ENCODE data around the gene SAMD14.

The SAMD14 gene

DNA sequence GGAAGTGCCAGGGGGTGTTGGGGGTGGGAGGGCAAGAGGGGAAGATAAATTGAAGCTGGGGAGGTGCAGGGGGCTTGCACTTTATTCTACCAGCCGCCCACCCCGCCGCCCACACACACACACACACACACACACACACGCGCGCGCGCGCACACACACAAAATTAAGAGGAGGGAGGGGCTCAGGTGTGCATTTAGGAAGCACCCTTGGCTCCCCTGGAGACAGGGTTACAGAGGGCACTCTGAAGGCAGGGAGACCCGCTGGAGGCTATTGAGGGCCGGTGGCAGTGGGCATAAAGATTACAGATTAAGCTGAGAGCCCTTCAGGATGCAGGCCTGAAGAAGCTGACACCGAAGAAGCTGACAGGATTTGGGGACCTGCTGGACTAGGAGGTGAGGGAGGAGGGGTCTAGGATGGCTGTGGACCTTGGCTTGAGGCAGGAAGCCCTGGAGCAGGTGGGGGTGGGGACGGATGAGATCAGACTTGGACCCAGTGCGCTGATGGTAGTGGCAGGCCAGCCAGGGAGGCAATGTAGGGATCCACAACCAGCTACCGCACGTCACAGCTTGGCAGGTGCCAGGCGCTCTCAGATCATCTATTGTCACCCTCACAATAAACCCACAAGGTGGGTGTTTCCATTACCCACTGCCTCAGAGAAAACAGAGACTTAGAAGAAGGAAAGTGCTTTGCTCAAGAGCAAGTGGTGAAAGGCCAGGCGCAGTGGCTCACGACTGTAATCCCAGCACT lies 772 bp upstream of the SAMD14 start:
- no peak for DNase-seq

DNA sequence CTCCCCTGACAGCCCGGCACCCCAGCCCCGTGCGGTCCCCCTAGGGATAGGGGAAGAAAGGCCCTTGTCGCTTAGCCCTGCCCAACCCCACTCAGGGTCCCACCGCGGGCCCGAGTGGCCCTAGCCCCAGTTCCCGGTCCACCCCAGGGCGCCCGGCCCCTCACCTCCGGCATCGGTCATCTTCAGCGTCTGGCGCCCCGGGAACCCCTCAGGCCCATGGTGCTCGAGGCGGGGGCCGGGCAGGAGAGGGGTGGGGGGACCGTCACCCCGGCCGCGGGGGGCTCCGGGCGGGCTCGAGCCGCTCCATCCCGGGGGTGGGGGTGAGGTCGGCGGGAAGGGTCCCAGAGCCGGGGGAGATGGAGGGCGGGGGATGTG lies 620 bp downstream of the SAMD14 start:
- DNase-seq, result no peak

DNA sequence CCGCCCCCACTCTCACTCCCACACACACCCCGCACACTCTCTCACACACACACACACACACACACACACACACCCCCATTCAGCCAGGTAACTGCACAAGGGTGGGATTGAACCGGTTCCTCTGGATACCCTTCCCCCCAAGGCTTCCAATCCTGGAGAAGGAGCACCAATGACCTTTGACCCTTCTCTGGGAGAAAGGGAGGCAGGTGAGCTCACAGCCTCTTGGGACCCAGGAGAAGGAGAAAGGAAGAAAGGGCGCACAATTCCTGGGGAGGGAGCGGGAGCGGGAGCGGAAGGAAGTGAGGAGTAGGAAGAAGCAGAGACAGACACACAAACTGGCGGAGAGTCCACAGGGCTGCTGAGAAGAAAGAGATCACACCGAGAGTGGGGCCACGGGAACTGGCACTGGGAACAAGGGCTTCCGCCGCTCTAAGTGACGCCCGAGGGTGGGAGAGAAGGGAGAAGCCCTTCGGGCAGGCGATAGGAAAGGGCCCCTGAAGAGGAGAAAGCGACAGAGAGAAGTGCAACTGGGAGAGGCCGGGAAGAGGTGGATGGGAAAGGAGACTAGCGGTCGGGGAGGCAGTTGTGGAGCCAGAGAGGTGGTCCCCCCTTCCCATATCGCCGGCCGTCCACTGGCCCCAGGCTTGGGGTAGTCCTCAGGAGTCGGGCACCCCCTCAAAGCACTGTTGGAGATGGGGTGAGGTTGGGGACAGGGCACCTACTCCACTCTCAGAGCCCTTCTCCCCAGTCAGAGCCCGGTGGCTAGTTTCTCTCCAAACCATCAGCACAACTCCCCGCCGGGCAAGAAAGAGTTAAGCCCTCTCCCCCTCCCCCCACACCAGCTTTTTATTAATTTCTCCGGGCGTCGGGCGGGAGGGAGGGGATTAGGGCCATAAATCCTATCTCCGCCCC lies 1.3 kb downstream of the SAMD14 start:
- no peak for DNase-seq

DNA sequence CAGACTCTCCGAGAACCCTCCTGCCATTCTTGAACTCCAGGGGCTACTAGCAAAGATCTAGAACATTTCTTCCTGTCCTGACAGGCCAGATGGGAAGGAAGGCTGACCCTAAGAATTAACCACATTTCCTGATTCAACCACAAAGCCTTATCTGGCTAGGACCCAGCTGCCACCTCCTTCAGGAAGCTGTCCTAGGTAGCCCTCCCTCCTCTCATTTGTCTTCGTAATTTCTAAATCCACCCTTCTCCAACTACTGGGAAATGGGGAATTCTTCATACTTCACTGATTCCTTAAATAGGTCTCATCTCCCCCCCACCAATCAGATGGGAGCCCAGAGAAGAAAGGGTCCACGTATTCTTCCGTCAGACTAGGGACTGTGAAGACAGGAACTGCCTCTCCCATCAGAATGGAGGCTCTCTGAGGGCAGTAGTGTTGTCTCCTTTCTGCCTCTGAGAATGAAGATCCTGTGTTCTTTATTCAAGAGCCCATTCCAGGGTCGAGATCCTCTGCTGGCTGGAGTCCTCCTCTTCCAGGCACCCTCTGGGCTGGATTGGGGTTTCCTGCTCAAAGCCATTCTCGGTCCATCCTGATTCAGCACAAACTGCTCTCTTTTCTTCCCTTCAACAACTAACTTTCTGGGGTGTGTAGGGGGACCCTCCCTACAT lies 2.1 kb downstream of the SAMD14 start:
- DNase-seq, result no peak

DNA sequence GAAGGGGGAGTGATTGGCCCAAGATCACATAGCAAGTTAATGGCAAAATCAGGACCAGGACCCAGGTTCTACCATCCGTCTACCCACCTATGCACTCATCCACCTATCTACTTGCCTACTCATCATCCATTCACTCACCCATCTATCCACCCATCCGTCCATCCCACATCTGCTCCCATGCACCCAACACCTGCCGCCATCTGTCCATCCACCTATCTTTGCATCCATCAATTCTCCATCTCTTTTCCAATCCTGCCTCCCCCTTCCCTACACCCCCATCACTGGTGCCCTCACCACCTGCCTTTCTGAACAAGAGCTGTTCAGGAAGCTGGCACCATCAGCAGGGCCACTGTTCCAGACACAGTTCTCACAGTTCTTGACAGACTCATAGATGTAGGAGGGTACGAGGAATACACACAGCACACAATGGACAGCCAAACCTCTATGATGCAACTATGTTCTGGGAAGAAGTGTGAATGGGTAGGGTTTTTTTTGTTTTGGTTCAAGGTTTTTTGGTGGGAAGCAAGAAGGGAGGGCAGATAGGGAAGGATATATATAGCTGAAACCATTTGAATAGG lies 4.5 kb downstream of the SAMD14 start:
- DNase-seq, result no peak

DNA sequence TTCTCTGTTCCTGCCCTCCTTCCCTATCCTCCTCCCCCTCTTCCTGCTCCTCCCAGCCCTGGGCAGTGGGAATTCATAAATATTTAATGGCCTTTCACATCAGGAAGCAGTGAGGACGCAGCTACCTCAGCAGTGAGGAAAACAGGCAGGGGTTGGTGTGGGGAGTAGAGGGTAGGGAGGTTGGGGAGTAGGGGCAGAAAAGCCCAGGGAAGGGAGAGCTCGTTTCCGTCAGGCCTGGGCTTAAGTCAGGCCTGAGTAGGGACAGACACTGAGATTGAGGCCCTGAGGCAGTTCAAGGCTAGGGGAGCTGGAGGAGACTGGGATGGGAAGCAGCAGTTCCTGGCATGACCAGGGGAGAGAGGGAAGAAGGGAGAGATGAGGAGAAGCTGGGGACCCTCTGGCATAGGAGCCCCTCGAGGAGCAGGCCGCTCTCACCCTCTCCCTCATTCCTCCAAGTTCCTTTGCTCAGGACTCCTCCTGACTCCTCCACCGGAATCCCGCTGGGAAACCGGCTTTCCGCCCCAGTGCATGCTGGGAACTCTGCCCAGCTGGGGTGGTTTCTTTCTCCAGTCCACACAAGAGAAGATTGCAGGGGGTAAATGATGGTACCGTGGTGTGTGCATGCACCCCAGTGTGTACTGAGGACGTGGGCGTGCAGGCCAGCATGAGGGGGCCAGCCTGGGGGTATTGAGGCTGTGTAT lies 6.2 kb downstream of the SAMD14 start:
- DNase-seq, result no peak

DNA sequence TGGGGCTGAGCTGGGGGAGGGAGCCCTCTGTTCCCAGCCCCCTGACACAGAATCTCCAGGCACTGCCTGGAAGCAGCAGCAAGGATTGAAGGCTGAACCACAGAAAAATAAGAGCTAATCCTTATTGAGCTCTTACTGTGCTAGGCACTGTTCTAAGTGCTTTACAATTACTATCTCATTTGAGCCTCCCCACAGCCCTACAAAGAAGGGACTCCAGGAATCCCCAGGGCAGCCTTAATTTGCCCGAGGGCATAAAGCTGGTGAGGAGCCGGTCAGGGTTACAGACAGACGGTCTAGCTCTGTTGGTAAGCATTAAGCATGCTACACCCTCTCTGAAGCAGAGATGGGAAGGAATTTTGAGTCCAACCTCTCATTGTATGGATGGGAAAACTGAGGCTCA lies 7.0 kb downstream of the SAMD14 start:
- DNase-seq, result no peak

DNA sequence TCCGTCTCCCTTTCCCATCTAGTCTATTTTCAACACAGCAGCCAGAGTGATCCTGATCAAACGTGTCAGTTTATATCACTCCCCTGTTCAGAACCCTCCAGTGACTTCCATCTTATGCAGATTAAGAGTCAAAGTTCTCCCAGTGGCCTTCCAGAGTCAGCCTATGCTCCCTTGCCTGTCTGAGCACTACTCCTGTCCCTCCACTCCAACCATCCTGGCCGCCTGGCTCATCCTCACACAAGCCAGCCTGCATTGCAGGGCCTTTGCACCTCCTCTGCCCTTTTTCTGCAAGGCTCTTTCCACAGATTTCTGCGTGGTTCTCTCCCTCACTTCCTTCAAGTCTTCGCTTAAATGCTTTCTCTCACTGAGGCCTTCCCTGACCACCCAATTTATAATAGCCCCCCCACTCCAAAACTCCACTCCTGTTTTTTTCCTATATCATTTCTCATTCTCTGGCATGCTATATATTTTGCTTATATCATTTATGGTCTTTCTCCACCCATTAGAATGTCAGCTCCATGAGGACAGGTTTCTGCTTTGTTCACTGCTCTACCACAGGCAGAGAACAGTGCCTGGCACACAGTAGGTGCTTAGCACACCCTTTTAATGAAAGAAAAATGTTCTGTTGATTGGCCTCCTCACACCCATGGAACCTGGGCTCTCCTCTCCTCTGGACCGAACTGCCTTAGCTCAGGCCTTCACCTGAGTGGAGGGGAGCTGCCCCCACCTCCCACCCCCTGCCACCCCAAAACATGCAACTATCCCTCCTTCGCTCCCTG lies 9.3 kb downstream of the SAMD14 start:
- DNase-seq, result no peak

DNA sequence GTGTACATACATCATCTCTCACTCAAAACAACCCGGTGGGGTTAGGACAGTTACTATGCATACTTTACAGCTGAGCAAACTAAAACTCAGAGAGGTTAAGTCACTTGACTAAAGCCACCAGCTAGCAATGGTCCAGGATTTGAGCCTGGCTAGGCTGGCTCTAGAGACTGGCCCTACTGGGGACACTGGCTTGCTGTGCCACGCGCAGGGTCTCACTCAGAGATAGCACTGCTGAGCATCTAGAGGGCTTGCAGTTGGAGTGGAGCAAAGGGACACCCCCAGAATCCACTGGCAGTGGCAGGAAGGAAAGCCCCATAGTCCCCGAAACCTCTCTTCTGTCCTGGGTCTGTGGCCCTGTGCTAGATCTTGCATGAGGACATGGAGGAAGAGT lies 11.1 kb downstream of the SAMD14 start:
- no peak for DNase-seq

DNA sequence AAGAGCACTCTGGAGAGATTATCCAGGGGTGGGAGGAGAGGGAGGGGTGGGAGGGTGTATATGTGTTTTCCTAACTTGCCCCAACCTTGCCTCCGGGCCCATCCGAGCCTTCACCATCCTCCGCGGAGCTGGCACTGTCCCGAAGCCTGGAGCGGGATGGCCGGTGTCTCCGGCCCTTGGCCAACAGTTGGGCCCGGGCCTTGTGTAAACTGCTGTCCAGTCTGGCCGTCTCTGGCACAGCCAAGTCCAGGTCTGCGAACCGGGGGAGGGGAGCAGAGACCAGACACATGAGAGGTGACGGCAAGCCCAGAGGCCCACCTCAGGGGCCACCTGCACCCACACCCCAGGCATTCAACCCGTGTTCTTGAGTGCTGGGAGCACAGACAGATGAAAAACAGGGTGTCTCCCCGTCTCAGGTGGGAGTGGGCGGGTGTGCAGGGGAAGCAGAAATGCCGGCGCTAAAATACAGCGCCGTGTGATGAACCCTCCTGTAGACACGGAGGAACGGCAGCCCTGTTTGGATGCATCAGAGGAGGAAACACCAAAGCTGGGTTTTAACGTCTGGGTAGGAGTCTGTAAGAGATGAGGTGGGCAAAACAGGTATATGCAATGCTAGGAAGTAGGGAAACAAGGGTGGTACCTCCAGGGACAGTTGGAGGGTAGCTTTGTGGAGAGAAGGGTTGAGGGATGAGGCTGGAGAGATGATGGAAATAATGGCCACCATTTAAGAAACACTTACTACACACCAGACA lies 11.7 kb downstream of the SAMD14 start:
- no peak for DNase-seq

DNA sequence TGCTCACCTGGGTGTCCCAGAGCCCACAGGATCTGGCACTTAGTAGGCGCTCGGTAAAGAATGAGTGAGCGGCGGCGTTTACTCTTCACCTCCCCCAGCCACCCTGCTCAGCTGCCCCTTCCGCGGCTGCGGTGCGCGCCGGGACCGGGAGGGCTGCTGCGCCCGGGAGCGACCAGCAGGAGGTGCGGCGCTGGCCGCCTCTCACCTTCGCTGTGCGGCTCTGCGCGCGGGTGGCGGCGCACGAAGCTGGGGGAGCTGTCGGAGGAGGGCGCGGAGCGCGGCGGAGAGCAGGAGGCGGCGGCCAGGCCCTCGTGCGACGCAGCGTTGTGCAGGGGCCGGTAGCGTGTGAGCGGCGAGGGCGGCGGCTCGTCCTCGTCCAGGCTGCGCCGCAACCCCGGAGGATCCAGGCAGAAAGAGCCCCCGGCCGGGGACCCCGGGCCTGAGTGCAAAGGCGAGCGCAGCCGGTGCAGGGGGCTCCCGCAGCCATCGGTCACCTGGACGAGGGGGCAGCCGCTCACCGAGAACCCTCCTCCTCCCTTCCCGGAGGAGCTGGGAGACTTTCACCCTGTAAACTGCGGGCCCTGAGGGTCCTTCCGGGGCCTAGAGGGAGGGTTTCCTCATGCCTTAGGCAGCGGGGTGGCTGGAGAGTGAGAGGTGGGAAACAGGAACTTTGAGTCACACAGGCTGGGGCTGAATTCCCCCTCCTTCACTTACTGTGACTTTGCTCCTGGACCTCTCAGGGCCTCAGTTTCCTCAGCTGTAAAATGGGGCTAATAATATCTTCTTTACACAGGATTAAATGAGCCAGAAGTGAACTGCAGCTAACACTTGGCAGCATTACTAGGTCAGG lies 12.5 kb downstream of the SAMD14 start:
- peak; percentile 45 for DNase-seq

DNA sequence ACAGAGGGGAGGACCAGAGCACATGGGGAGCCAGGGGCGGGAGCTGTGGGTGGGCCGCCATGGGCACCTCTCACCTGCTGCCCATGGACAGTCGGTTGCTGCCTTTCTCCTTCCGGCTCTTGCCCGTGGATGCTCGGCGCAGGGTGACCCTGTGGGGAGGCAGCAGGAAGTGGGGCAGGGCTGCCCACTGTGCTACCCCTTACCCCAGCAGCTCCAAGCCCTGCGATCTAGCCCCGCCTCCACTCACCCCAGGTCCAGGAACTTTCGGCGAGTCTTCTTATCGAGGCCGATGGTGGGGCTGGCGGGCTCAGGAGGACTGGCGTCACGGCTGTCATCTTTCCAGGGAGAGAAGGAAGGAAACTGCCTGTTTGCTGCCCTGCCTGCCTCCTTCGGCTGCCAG lies 14.2 kb downstream of the SAMD14 start:
- DNase-seq, result no peak

DNA sequence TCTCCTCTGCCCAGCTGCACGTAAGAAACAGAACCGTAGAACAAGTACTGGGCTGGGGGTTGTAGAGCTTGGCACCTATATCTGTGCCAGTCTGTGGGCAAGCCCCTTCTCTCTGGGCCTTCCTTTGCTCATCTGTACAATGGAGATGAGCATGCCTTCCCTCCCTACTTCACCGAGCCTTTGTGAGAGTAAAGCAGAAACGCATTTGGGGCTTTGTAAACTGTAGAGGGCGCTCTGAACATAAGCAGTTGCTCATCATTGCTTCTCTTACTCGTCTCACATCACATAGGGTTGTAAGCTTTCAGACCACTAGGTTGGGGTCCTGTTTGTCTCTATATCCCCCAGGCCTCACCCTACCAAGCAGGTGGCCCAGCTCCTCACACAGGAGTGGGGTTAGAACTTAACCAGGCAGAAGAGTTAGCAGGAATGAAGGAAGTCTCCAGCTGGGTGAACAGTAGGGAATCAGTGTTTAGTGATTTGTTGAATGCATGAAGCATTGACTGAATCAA lies 15.1 kb downstream of the SAMD14 start:
- no peak for DNase-seq

DNA sequence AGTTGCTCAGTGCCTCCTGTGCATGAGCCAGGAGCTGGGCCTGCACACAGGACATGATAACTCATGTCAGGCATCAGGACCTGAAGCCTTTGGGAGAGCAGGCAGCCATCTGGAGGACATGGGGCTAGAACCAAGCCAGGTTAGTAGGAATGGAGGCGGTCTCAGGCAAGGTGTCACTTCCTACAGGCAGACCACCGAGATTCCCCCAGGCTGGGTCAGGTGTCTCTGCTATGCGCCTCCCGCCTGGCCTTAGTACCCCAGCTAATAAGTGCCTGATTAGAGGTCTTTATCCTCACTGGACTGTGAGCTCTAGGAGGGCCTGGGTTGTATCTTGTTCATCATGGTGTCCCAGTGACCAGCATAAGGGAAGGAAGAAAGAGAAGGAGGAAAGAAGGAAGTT lies 15.6 kb downstream of the SAMD14 start:
- no peak for DNase-seq

DNA sequence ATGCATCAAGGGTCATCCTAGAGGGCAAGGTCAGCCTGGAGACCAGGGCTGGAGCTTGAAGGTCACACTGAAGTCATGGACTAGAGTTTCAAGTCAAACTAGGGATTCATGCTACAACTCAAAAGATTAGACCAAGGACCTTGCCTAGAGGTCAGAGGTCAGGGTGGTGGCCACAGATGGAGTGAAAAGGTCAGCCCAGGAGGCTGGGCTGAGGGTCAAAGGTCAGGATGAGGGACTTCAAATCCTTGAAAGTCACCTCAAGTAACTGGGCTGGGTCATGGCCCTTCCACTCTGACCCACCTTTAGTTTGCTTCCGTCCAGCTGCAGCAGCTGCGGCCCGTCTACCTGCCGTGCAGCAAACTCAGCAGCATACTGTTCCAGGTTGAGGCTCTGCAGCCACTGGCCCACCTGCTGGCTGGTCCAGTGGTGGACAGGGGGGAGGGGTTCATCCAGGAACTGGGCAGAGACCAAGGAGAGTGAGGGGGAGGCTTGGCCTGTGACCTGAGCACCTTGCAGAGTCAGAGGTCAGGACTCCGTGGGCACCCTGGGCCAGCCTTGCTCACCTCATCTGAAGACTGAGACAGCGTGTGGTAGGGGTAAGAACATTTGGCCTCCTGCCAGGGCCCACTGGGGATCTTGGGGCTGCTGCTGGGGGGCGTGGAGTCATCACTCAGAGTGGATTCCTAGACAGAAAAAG lies 16.2 kb downstream of the SAMD14 start:
- DNase-seq, result no peak

DNA sequence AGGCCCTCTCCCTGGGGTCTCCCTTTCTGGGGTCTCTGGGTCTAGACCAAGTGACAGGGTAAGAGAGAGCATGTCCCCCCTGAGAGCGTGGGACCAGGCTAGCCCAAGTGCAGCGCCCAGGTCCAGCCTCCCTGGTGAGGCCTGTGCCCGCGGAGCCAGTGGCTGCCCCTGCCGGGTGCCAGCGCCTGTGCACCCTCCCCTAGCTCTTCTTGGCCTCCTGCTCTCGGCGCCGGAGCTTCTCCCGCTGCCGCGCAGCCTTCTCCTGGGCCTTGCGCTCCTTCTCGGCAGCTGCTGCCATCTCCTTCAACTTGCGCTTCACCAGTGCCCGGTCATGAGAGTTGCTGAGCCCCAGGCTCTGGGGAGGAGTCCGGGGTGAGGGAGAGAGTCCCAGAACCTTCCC lies 17.3 kb downstream of the SAMD14 start:
- no peak for DNase-seq

DNA sequence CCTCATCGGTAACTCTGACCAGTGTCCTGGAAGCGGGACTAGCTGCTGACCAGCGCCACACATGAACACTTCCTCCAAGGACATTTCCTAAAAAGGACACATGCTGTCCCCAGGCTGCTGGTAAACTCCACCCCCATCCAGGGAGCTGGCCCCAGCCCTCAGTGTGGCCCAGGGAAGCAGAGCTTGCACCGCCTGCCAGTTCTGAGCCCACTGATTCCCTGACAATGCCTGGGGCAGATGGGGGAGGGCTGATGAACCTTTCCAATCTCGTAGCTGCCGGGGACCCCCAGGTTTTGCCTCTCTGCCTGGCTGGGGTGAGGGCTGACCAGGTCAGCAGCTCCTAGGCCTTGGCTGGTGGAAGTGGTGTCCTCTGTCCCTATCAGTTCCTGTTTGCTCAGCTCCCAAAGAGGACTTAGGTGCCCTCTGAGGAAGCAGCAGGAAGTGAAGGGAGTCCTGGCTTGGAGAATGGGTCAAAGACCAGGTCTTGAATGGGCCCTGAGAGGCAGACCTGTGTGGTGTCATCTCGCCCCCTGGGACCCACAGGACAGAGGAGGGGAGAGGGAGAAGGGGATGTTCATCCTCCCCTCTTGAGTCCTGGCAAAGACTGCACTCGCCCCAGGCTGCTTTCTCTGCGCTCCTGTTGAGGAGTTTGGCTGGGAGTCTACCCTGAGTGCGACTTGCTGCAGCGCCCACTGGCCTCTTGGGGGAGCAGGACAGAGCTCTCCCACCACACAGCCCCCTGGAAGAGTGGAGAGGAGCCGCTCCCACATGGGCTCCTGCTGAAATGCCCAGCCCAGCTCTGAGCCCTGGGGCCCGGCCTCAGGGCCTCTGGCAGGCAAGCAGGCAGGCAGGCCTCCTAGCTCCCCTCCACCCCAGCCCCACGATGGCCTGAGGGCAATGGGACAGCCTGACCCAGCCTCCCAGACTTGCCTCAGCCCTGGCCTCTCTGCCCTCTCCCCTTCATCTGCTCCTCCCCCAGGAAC lies 18.0 kb downstream of the SAMD14 start:
- no peak for DNase-seq

All from activated T-cell treated with anti-CD3 and anti-CD28 coated beads for 4 hours (primary cell).